Measurements from ENCODE around the gene MUC5B. TPM values are rescaled to one million over a fixed set of nuclear protein-coding genes. Genes with fewer than 3 reads are reported as not detected.

The MUC5B gene
- total and polyA plus RNA-seq, 2 of the 13 experiments (the other 11 are each of a cell fraction or from before 2014, with no cell fraction given): 0.01 TPM; not detected in 1

DNA sequence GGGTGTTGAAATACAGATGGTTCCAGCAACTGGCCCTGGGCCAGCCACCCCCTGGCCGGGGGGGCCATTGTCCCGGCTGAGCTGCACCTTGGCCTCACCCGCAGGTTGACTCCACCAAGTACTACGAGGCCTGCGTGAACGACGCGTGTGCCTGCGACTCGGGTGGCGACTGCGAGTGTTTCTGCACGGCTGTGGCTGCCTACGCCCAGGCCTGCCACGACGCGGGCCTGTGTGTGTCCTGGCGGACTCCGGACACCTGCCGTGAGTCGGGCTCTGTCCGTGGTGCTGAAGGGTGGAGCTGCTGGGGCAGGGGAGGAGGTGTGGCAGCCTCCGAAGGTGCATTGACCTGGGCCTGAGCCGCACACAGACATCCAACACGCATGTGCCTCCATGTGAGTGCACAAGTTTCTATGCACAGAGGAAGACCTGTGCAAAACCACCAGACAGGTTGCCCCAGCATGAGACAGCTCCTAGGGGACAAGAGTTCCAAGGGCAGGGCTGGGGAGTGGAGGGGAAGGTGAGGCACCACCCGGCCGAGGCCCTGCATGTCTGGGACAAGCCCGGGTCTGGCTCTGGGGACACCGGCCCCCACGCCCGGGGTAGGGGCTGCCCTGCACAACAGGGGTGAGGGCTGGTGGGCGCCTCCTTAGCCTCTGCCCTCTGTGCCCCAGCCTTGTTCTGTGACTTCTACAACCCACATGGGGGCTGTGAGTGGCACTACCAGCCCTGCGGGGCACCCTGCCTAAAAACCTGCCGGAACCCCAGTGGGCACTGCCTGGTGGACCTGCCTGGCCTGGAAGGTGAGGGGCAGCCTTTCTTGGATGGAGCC, 16.1 kb downstream of the MUC5B start (continued):
- no peak for TF ChIP-seq MZF1 (CRISPR knock-in tag; IDR thresholded peaks at IDR 0.05; ENCODE audit: borderline replicate concordance)
- TF ChIP-seq PITX1 (CRISPR knock-in tag; IDR thresholded peaks at IDR 0.05): 0 out of 2 replicates have a peak, but pooled peaks have one; percentile 33
- 0 out of 2 replicates have a peak, but pooled peaks have one; percentile 28 for TF ChIP-seq SALL2 (CRISPR knock-in tag; IDR thresholded peaks at IDR 0.05)
- TF ChIP-seq RFXANK (CRISPR knock-in tag; IDR thresholded peaks at IDR 0.05): no peak
- TF ChIP-seq STAG1 (CRISPR knock-in tag; IDR thresholded peaks at IDR 0.05): 0 out of 2 replicates have a peak, but pooled peaks have one; percentile 4
- TF ChIP-seq EHMT2 (IDR thresholded peaks at IDR 0.05; ENCODE audit: borderline replicate concordance, low read depth, low read length): peak; percentile 71; the same call in 1 of the 2 replicates
- peak; percentile 83; the same call in 1 of the 2 replicates for TF ChIP-seq TSC22D2 (CRISPR knock-in tag; IDR thresholded peaks at IDR 0.05; ENCODE audit: borderline replicate concordance)
- TF ChIP-seq, protein P1, sequence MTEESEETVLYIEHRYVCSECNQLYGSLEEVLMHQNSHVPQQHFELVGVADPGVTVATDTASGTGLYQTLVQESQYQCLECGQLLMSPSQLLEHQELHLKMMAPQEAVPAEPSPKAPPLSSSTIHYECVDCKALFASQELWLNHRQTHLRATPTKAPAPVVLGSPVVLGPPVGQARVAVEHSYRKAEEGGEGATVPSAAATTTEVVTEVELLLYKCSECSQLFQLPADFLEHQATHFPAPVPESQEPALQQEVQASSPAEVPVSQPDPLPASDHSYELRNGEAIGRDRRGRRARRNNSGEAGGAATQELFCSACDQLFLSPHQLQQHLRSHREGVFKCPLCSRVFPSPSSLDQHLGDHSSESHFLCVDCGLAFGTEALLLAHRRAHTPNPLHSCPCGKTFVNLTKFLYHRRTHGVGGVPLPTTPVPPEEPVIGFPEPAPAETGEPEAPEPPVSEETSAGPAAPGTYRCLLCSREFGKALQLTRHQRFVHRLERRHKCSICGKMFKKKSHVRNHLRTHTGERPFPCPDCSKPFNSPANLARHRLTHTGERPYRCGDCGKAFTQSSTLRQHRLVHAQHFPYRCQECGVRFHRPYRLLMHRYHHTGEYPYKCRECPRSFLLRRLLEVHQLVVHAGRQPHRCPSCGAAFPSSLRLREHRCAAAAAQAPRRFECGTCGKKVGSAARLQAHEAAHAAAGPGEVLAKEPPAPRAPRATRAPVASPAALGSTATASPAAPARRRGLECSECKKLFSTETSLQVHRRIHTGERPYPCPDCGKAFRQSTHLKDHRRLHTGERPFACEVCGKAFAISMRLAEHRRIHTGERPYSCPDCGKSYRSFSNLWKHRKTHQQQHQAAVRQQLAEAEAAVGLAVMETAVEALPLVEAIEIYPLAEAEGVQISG (CRISPR knock-in tag; IDR thresholded peaks at IDR 0.05): peak; percentile 63; the same call in 1 of the 2 replicates
- no peak for TF ChIP-seq TBL1XR1 (IDR thresholded peaks at IDR 0.05; ENCODE audit: borderline replicate concordance, low read length, partially characterized antibody)
- peak; percentile 76; the same call in 1 of the 2 replicates for TF ChIP-seq ZNF138 (CRISPR knock-in tag; IDR thresholded peaks at IDR 0.05; ENCODE audit: low read depth)
- no peak for TF ChIP-seq NONO (IDR thresholded peaks at IDR 0.05)
- TF ChIP-seq NONO (CRISPR knock-in tag; conservative IDR thresholded peaks at IDR 0.05): no peak
- no peak for TF ChIP-seq HMG20B (CRISPR knock-in tag; conservative IDR thresholded peaks at IDR 0.05)
- no peak for TF ChIP-seq ZNF253 (CRISPR knock-in tag; IDR thresholded peaks at IDR 0.05; ENCODE audit: borderline replicate concordance)
- TF ChIP-seq, protein P2, sequence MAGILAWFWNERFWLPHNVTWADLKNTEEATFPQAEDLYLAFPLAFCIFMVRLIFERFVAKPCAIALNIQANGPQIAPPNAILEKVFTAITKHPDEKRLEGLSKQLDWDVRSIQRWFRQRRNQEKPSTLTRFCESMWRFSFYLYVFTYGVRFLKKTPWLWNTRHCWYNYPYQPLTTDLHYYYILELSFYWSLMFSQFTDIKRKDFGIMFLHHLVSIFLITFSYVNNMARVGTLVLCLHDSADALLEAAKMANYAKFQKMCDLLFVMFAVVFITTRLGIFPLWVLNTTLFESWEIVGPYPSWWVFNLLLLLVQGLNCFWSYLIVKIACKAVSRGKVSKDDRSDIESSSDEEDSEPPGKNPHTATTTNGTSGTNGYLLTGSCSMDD (CRISPR knock-in tag; IDR thresholded peaks at IDR 0.05): no peak
- TF ChIP-seq, protein P3, sequence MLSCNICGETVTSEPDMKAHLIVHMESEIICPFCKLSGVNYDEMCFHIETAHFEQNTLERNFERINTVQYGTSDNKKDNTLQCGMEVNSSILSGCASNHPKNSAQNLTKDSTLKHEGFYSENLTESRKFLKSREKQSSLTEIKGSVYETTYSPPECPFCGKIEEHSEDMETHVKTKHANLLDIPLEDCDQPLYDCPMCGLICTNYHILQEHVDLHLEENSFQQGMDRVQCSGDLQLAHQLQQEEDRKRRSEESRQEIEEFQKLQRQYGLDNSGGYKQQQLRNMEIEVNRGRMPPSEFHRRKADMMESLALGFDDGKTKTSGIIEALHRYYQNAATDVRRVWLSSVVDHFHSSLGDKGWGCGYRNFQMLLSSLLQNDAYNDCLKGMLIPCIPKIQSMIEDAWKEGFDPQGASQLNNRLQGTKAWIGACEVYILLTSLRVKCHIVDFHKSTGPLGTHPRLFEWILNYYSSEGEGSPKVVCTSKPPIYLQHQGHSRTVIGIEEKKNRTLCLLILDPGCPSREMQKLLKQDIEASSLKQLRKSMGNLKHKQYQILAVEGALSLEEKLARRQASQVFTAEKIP (CRISPR knock-in tag; IDR thresholded peaks at IDR 0.05; ENCODE audit: borderline replicate concordance): no peak

Data from HepG2 (cell line).